CD1c-positive myeloid dendritic cell (primary cell): ENCODE results near the gene ZMYND8.
"Not testable (repeated sequence)": the region's sequence is repeated elsewhere in the genome, so short reads cannot be mapped to it uniquely, and the experiment has no call there.

Experiments used
- DNase-seq: peaks from one replicate; pipeline ENCODE4 v3.0.0-alpha.2; 2016; ENCODE audit errors: extremely low spot score

ZMYND8 gene

GRCh38 chr20:47286681-47287080 lies 69.8 kb downstream of the ZMYND8 start:
- no peak for DNase-seq

- DNase-seq: no peak
Observed at GRCh38 chr20:47285189-47285588, 71.3 kb downstream of the ZMYND8 start.

GRCh38 chr20:47284373-47284772 lies 72.1 kb downstream of the ZMYND8 start:
- DNase-seq: no peak

GRCh38 chr20:47283411-47283810 lies 73.1 kb downstream of the ZMYND8 start:
- no peak for DNase-seq

- DNase-seq: no peak
Observed at GRCh38 chr20:47282864-47283263, 73.6 kb downstream of the ZMYND8 start.

GRCh38 chr20:47281376-47281775 lies 75.1 kb downstream of the ZMYND8 start:
- no peak for DNase-seq

- no peak for DNase-seq
Observed at GRCh38 chr20:47280668-47281067, 75.8 kb downstream of the ZMYND8 start.

- no peak for DNase-seq
Observed at GRCh38 chr20:47280228-47280627, 76.3 kb downstream of the ZMYND8 start.

- DNase-seq: no peak
Observed at GRCh38 chr20:47278907-47279348, 77.6 kb downstream of the ZMYND8 start.

- DNase-seq: not testable (repeated sequence)
Observed at GRCh38 chr20:47277535-47277872, 79.0 kb downstream of the ZMYND8 start.

- no peak for DNase-seq
Observed at GRCh38 chr20:47276851-47277534, 79.5 kb downstream of the ZMYND8 start.

GRCh38 chr20:47276251-47276650 lies 80.2 kb downstream of the ZMYND8 start:
- no peak for DNase-seq

- DNase-seq: no peak
Observed at GRCh38 chr20:47275548-47275947, 81.0 kb downstream of the ZMYND8 start.

GRCh38 chr20:47274401-47275108 lies 81.9 kb downstream of the ZMYND8 start:
- DNase-seq: peak; percentile 95

GRCh38 chr20:47273591-47274235 lies 82.8 kb downstream of the ZMYND8 start:
- peak; percentile 49 for DNase-seq

GRCh38 chr20:47272893-47273590 lies 83.5 kb downstream of the ZMYND8 start:
- peak; percentile 82 for DNase-seq

- DNase-seq: no peak
Observed at GRCh38 chr20:47271046-47271615, 85.4 kb downstream of the ZMYND8 start.

- no peak for DNase-seq
Observed at GRCh38 chr20:47269309-47270165, 87.0 kb downstream of the ZMYND8 start.

- DNase-seq: no peak
Observed at GRCh38 chr20:47267621-47268020, 88.9 kb downstream of the ZMYND8 start.

GRCh38 chr20:47266847-47267515 lies 89.5 kb downstream of the ZMYND8 start:
- DNase-seq: no peak
